NB4 (cell line): Measurements from ENCODE around the gene ANKLE1.

Experiments used
- CTCF ChIP-seq: IDR thresholded peaks from one replicate; pipeline ENCODE4 v1.5.1; 2012; ENCODE audit warnings: low read depth, low read length
- MYC ChIP-seq: IDR thresholded peaks from 2 replicates; pipeline ENCODE4 v1.6.1; 2011; ENCODE audit warnings: low read depth, low read length

- TF ChIP-seq MYC (no peak), CTCF (no peak)
Measured at GRCh38 chr19:17268754-17269153, 12.9 kb upstream of the ANKLE1 start.
